HepG2 (cell line): ENCODE measurements around the gene AFTPH. TPM values are rescaled to one million over a fixed set of nuclear protein-coding genes. Genes with fewer than 3 reads are reported as not detected.

Experiments used
- ATF4 ChIP-seq, 2 experiments: fragments of 450-650 bp in 1 of 2; sonication (generic) in 1 of 2; formaldehyde crosslinking; IDR thresholded peaks; 2 replicates each; pipeline versions ENCODE4 v1.5.0 to v1.8.0; 2020 to 2022; ENCODE audit warnings: mild to moderate bottlenecking in 1 of 2, missing genetic modification reagents in 1 of 2
- CREB1 ChIP-seq, 2 experiments: fragments of 450-650 bp in 1 of 2; IDR thresholded peaks; 2 replicates each; pipeline ENCODE4 v1.6.1; 2016 to 2017; ENCODE audit warnings: control low read depth in 1 of 2, mild to moderate bottlenecking in 1 of 2, missing compliant biosample characterization in 1 of 2, missing genetic modification characterization in 1 of 2
- KDM6A ChIP-seq: IDR thresholded peaks from 2 replicates; pipeline ENCODE4 v1.6.1; 2016; ENCODE audit warnings: low read depth
- MZF1 ChIP-seq: sonication (generic); formaldehyde crosslinking; IDR thresholded peaks from 2 replicates; pipeline ENCODE4 v1.8.1; 2023; ENCODE audit warnings: mild to moderate bottlenecking, missing genetic modification reagents, borderline replicate concordance
- NR1H2 ChIP-seq: sonication (generic); formaldehyde crosslinking; IDR thresholded peaks from 2 replicates; pipeline ENCODE4 v1.8.1; 2022; ENCODE audit warnings: low read depth, missing genetic modification reagents, borderline replicate concordance
- NR2C2 ChIP-seq: sonication (generic); formaldehyde crosslinking; IDR thresholded peaks from 2 replicates; pipeline ENCODE4 v1.4.0; 2020; ENCODE audit warnings: missing genetic modification reagents, mild to moderate bottlenecking, moderate library complexity, borderline replicate concordance
- PHB2 ChIP-seq: fragments of 450-650 bp; IDR thresholded peaks from 2 replicates; pipeline ENCODE4 v1.6.1; 2018; ENCODE audit not compliant: partially characterized antibody
- RBM39 ChIP-seq: fragments of 200-400 bp; formaldehyde crosslinking; IDR thresholded peaks from one replicate; pipeline ENCODE4 v1.6.1; 2018; ENCODE audit warnings: antibody characterized with exemption, mild to moderate bottlenecking, low read depth, low read length; ENCODE audit not compliant: poor library complexity, severe bottlenecking
- SALL1 ChIP-seq: sonication (generic); formaldehyde crosslinking; IDR thresholded peaks from 2 replicates; pipeline ENCODE4 v1.8.0; 2022; ENCODE audit warnings: mild to moderate bottlenecking, missing genetic modification reagents
- SOX5 ChIP-seq: IDR thresholded peaks from 2 replicates; pipeline ENCODE4 v1.6.1; 2016; ENCODE audit warnings: borderline replicate concordance
- SSRP1 ChIP-seq: IDR thresholded peaks from 2 replicates; pipeline ENCODE4 v1.6.1; 2016; ENCODE audit warnings: control low read depth
- TBL1XR1 ChIP-seq: fragments of 150-350 bp; IDR thresholded peaks from 2 replicates; pipeline ENCODE4 v1.6.1; 2014; ENCODE audit warnings: borderline replicate concordance, low read length; ENCODE audit not compliant: partially characterized antibody
- TEAD2 ChIP-seq: sonication (generic); formaldehyde crosslinking; IDR thresholded peaks from 2 replicates; pipeline ENCODE4 v1.9.0; 2021; ENCODE audit warnings: missing genetic modification reagents
- ZKSCAN1 ChIP-seq: fragments of 150-350 bp; IDR thresholded peaks from 2 replicates; pipeline ENCODE4 v1.6.1; 2014; ENCODE audit warnings: low read length
- ZKSCAN8 ChIP-seq: IDR thresholded peaks from 2 replicates; pipeline ENCODE4 v1.6.1; 2016; ENCODE audit warnings: borderline replicate concordance, missing genetic modification reagents, missing compliant biosample characterization
- ZNF136 ChIP-seq: sonication (generic); formaldehyde crosslinking; IDR thresholded peaks from 2 replicates; pipeline ENCODE4 v1.8.1; 2022; ENCODE audit warnings: low read depth, mild to moderate bottlenecking, moderate library complexity, missing genetic modification reagents
- ZNF260 ChIP-seq: sonication (generic); formaldehyde crosslinking; IDR thresholded peaks from 2 replicates; pipeline ENCODE4 v1.4.0; 2020; ENCODE audit warnings: missing genetic modification reagents, low read depth, mild to moderate bottlenecking, borderline replicate concordance
- ZNF382 ChIP-seq: sonication (generic); formaldehyde crosslinking; IDR thresholded peaks from 2 replicates; pipeline ENCODE4 v1.5.0; 2020; ENCODE audit warnings: missing genetic modification reagents, mild to moderate bottlenecking, borderline replicate concordance
- ZNF451 ChIP-seq: sonication (generic); formaldehyde crosslinking; IDR thresholded peaks from 2 replicates; pipeline ENCODE4 v1.5.0; 2020; ENCODE audit warnings: mild to moderate bottlenecking, missing genetic modification reagents
- ZNF660 ChIP-seq: sonication (generic); formaldehyde crosslinking; IDR thresholded peaks from 2 replicates; pipeline ENCODE4 v1.5.1; 2020; ENCODE audit warnings: mild to moderate bottlenecking, low read depth, missing genetic modification reagents, borderline replicate concordance
- ZNF780A ChIP-seq: sonication (generic); formaldehyde crosslinking; IDR thresholded peaks from 2 replicates; pipeline ENCODE4 v1.8.0; 2022; ENCODE audit warnings: mild to moderate bottlenecking, missing genetic modification reagents, moderate library complexity
- polyA plus RNA-seq, 8 experiments: library from polyadenylated mRNA; depleted of rRNA in 3 of 8; stranded (reverse) in 7 of 8; unstranded in 1 of 8; fragments of >200 nt; fragmentation: Illumina TruSeq in 4 of 8; extraction: Trizol in 4 of 8; gene quantifications; 2 replicates each; pipeline versions ENCODE4 v1.2.1 to v1.2.3, GENCODE V29; 2011 to 2016; ENCODE audit warnings: low read depth in 4 of 8, missing spikeins in 1 of 8, mixed read lengths in 1 of 8; ENCODE audit not compliant: insufficient read depth in 1 of 8
- total RNA-seq, 5 experiments: library from RNA; depleted of rRNA; stranded (reverse); fragments of >200 nt; fragmentation: Illumina TruSeq; extraction: Trizol; gene quantifications; 2 replicates each; pipeline ENCODE4 v1.2.3, GENCODE V29; 2016; ENCODE audit warnings: low read depth in 1 of 5
- TF ChIP-seq, protein P1 (sequence below): sonication (generic); formaldehyde crosslinking; IDR thresholded peaks from 2 replicates; pipeline ENCODE4 v1.8.0; 2022; ENCODE audit warnings: mild to moderate bottlenecking, missing genetic modification reagents
- TF ChIP-seq, protein P2 (sequence below): sonication (generic); formaldehyde crosslinking; conservative IDR thresholded peaks from 2 replicates; pipeline ENCODE4 v1.5.0; 2020; ENCODE audit warnings: missing genetic modification reagents
- TF ChIP-seq, protein P3 (sequence below): sonication (generic); formaldehyde crosslinking; IDR thresholded peaks from 2 replicates; pipeline ENCODE4 v1.5.1; 2020; ENCODE audit warnings: mild to moderate bottlenecking, missing genetic modification reagents, moderate library complexity

AFTPH gene
- total and polyA plus RNA-seq, 2 of the 13 experiments (the other 11 are each of a cell fraction or from before 2014, with no cell fraction given), result 27.5 to 36.8 TPM

- TF ChIP-seq RBM39 (peak; percentile 81), KDM6A (CRISPR knock-in tag) (no peak), ZNF660 (CRISPR knock-in tag) (0 out of 2 replicates have a peak, but pooled peaks have one; percentile 80), TEAD2 (CRISPR knock-in tag) (no peak), ZNF136 (CRISPR knock-in tag) (no peak), ATF4 (CRISPR knock-in tag; IDR thresholded peaks at IDR 0.05) (no peak; a peak in 1 of 4 replicates), MZF1 (CRISPR knock-in tag) (0 out of 2 replicates have a peak, but pooled peaks have one; percentile 6), SSRP1 (CRISPR knock-in tag) (no peak), ZNF260 (CRISPR knock-in tag) (no peak; the same call in 1 of the 2 replicates), ZNF780A (CRISPR knock-in tag) (no peak), ZKSCAN8 (CRISPR knock-in tag) (no peak), ZKSCAN1 (no peak), ZNF382 (CRISPR knock-in tag) (no peak), SOX5 (no peak), CREB1 (IDR thresholded peaks at IDR 0.05) (no peak), CREB1 (CRISPR knock-in tag; IDR thresholded peaks at IDR 0.05) (no peak), PHB2 (no peak), ZNF451 (CRISPR knock-in tag) (no peak), SALL1 (no peak), NR1H2 (CRISPR knock-in tag) (no peak), NR2C2 (no peak), TBL1XR1 (no peak)
- TF ChIP-seq, protein P1, sequence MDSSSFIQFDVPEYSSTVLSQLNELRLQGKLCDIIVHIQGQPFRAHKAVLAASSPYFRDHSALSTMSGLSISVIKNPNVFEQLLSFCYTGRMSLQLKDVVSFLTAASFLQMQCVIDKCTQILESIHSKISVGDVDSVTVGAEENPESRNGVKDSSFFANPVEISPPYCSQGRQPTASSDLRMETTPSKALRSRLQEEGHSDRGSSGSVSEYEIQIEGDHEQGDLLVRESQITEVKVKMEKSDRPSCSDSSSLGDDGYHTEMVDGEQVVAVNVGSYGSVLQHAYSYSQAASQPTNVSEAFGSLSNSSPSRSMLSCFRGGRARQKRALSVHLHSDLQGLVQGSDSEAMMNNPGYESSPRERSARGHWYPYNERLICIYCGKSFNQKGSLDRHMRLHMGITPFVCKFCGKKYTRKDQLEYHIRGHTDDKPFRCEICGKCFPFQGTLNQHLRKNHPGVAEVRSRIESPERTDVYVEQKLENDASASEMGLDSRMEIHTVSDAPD (CRISPR knock-in tag), result no peak; the same call in 1 of the 2 replicates
- TF ChIP-seq, protein P2, sequence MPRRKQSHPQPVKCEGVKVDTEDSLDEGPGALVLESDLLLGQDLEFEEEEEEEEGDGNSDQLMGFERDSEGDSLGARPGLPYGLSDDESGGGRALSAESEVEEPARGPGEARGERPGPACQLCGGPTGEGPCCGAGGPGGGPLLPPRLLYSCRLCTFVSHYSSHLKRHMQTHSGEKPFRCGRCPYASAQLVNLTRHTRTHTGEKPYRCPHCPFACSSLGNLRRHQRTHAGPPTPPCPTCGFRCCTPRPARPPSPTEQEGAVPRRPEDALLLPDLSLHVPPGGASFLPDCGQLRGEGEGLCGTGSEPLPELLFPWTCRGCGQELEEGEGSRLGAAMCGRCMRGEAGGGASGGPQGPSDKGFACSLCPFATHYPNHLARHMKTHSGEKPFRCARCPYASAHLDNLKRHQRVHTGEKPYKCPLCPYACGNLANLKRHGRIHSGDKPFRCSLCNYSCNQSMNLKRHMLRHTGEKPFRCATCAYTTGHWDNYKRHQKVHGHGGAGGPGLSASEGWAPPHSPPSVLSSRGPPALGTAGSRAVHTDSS (CRISPR knock-in tag), result no peak
- TF ChIP-seq, protein P3, sequence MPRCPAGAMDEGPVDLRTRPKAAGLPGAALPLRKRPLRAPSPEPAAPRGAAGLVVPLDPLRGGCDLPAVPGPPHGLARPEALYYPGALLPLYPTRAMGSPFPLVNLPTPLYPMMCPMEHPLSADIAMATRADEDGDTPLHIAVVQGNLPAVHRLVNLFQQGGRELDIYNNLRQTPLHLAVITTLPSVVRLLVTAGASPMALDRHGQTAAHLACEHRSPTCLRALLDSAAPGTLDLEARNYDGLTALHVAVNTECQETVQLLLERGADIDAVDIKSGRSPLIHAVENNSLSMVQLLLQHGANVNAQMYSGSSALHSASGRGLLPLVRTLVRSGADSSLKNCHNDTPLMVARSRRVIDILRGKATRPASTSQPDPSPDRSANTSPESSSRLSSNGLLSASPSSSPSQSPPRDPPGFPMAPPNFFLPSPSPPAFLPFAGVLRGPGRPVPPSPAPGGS (CRISPR knock-in tag), result peak; percentile 37; the same call in 1 of the 2 replicates
These were observed 632 bp downstream of the AFTPH start (continued) for GRCh38 chr2:64524604-64525316.
